Trophoblast cell (in vitro differentiated cells and primary cell): ENCODE results near the gene LRRFIP1.

Experiments
- DNase-seq, 2 donors: peaks; one replicate each; pipeline ENCODE4 v3.0.0-alpha.2; 2016
- H2AFZ ChIP-seq: 2 replicates; pipeline ENCODE4 v1.6.1; 2013; ENCODE audit warnings: low read length, moderate library complexity, mild to moderate bottlenecking; ENCODE audit not compliant: insufficient read depth, poor library complexity
- H2AK5ac ChIP-seq: 2 replicates; pipeline ENCODE4 v1.6.1; 2013; ENCODE audit warnings: mild to moderate bottlenecking, low read length
- H2BK120ac ChIP-seq: 2 replicates; pipeline ENCODE4 v1.6.1; 2013; ENCODE audit warnings: low read length, mild to moderate bottlenecking, moderate library complexity; ENCODE audit not compliant: insufficient read depth, poor library complexity
- H2BK12ac ChIP-seq: 2 replicates; pipeline ENCODE4 v1.6.1; 2013; ENCODE audit warnings: mild to moderate bottlenecking, low read length, moderate library complexity
- H2BK5ac ChIP-seq: 2 replicates; pipeline ENCODE4 v1.6.1; 2013; ENCODE audit warnings: low read length, low read depth, moderate library complexity, mild to moderate bottlenecking; ENCODE audit not compliant: poor library complexity
- H3K14ac ChIP-seq: 2 replicates; pipeline ENCODE4 v1.6.1; 2013; ENCODE audit warnings: mild to moderate bottlenecking, low read length
- H3K18ac ChIP-seq: 2 replicates; pipeline ENCODE4 v1.6.1; 2013; ENCODE audit warnings: mild to moderate bottlenecking, low read length
- H3K23ac ChIP-seq: 2 replicates; pipeline ENCODE4 v1.6.1; 2013; ENCODE audit warnings: low read length
- H3K27ac ChIP-seq: 2 replicates; pipeline ENCODE4 v1.5.1; 2013; ENCODE audit warnings: low read depth, mild to moderate bottlenecking, inconsistent platforms, low read length, moderate library complexity
- H3K27me3 ChIP-seq: 2 replicates; pipeline ENCODE4 v1.6.1; 2013; ENCODE audit warnings: inconsistent platforms, mild to moderate bottlenecking, low read length, moderate library complexity; ENCODE audit not compliant: insufficient read depth
- H3K36me3 ChIP-seq, 2 experiments: 1 replicate in 1 of 2; 2 replicates in 1 of 2; pipeline ENCODE4 v1.6.1; 2013; ENCODE audit warnings: low read length in 2 of 2, mild to moderate bottlenecking in 2 of 2, moderate library complexity in 1 of 2; ENCODE audit not compliant: insufficient read depth in 2 of 2, control insufficient read depth in 1 of 2
- H3K4ac ChIP-seq: 2 replicates; pipeline ENCODE4 v1.6.1; 2013; ENCODE audit warnings: low read depth, mild to moderate bottlenecking, low read length, moderate library complexity
- H3K4me1 ChIP-seq, 2 experiments: 1 replicate in 1 of 2; 2 replicates in 1 of 2; pipeline ENCODE4 v1.6.1; 2013; ENCODE audit warnings: low read length in 2 of 2, mild to moderate bottlenecking in 2 of 2, moderate library complexity in 1 of 2; ENCODE audit not compliant: insufficient read depth in 2 of 2, control insufficient read depth in 1 of 2
- H3K4me2 ChIP-seq: 2 replicates; pipeline ENCODE4 v1.6.1; 2013; ENCODE audit warnings: inconsistent platforms, mild to moderate bottlenecking, low read length, moderate library complexity
- H3K4me3 ChIP-seq: 2 replicates; pipeline ENCODE4 v1.5.1; 2013; ENCODE audit warnings: mild to moderate bottlenecking, low read depth, low read length, inconsistent platforms
- H3K79me1 ChIP-seq: one replicate; pipeline ENCODE4 v1.6.1; 2013; ENCODE audit warnings: low read length
- H3K79me2 ChIP-seq: 2 replicates; pipeline ENCODE4 v1.6.1; 2013; ENCODE audit warnings: low read length, mild to moderate bottlenecking; ENCODE audit not compliant: control insufficient read depth, insufficient read depth, poor library complexity
- H3K9ac ChIP-seq: 2 replicates; pipeline ENCODE4 v1.6.1; 2013; ENCODE audit warnings: mild to moderate bottlenecking, low read length
- H3K9me3 ChIP-seq: 2 replicates; pipeline ENCODE4 v1.6.1; 2013; ENCODE audit warnings: low read depth, mild to moderate bottlenecking, control low read depth, inconsistent platforms, low read length; ENCODE audit not compliant: insufficient read depth
- H4K12ac ChIP-seq: 2 replicates; pipeline ENCODE4 v1.6.1; 2013; ENCODE audit warnings: low read depth, mild to moderate bottlenecking, low read length, moderate library complexity
- H4K8ac ChIP-seq: 2 replicates; pipeline ENCODE4 v1.6.1; 2013; ENCODE audit warnings: low read depth, mild to moderate bottlenecking, low read length, moderate library complexity
- H4K91ac ChIP-seq: one replicate; pipeline ENCODE4 v1.6.1; 2013; ENCODE audit warnings: low read depth, mild to moderate bottlenecking, low read length, moderate library complexity
- WGBS: extraction: QIAGEN DNeasy Blood & Tissue Kit; methylation state at CpG from one replicate; pipeline ENCODE4 v1.1.7; 2013; ENCODE audit warnings: missing lambda C conversion rate; ENCODE audit not compliant: insufficient read length, insufficient coverage; ENCODE audit errors: extremely low coverage; 5-methylcytosine and 5-hydroxymethylcytosine counted together

LRRFIP1 gene

DNA sequence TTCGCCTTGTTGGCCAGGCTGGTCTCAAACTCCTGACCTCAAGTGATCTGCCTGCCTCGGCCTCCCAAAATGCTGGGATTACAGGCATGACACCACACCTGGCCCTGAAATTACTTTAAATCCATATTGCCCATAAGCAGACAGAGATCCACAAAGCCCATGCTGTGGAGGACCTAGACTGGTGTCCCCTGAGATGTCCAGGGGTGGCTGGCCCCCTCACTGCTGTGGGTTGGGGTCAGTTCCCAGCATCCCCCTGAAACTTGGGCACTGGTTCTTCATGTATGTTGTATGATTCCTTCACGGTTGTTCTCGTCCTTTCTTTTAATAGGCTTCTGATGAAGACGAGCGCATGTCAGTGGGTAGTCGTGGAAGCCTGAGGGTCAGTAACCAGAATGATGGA, 93.1 kb downstream of the LRRFIP1 start:
- Histone ChIP-seq H2AFZ (no peak overlapping the region), H2BK120ac (no peak overlapping the region), H3K27ac (no peak overlapping the region), H3K9me3 (no peaks in the 10 kb centered on the region), H3K23ac (no peak overlapping the region), H4K8ac (no peak overlapping the region), H3K79me1 (peaks cover 2% of the 10 kb centered on the region), H3K36me3 (peaks cover 2% of the 10 kb centered on the region in 2 experiments), H4K91ac (no peak overlapping the region), H3K4ac (no peak overlapping the region), H2BK12ac (no peak overlapping the region), H3K4me1 (peaks cover 13 to 17% of the 10 kb centered on the region in 2 experiments), H3K18ac (no peak overlapping the region), H3K14ac (no peak overlapping the region), H3K9ac (no peak overlapping the region), H2AK5ac (no peak overlapping the region), H2BK5ac (no peak overlapping the region), H3K27me3 (no peaks in the 10 kb centered on the region), H3K79me2 (no peaks in the 10 kb centered on the region), H4K12ac (no peak overlapping the region), H3K4me2 (no peak overlapping the region), H3K4me3 (no peak overlapping the region)
- no peak for DNase-seq
- WGBS = no CpG with 5 or more reads among the region's 7 CpGs

DNA sequence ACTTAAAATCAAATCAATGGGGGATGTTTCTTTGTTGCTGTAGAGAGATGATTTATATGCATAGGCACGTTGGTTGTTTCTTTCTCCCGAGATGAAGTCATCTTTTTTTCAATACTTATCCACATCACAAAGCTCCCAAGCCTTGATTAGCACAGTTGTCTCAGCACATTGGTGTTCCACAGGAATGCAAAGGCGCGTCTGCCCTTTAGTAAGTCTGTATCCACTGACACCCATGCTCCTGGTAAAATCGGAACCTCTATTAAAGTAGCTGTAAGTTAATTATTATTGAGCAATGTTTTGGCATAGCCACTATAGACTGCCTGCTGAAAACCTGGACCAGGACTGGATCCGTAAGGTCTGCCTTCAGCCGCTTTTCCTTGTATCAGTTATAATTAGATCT, 93.6 kb downstream of the LRRFIP1 start:
- Histone ChIP-seq H3K27ac (no peak overlapping the region), H3K4me2 (no peak overlapping the region), H3K4ac (no peak overlapping the region), H3K36me3 (peaks cover 2% of the 10 kb centered on the region in 2 experiments), H3K4me1 (peaks cover 10 to 13% of the 10 kb centered on the region in 2 experiments), H3K4me3 (no peak overlapping the region), H3K79me1 (peaks cover 2% of the 10 kb centered on the region), H3K14ac (no peak overlapping the region), H2BK120ac (no peak overlapping the region), H2AFZ (no peak overlapping the region), H3K9me3 (no peaks in the 10 kb centered on the region), H4K8ac (no peak overlapping the region), H2BK12ac (no peak overlapping the region), H3K23ac (no peak overlapping the region), H3K27me3 (no peaks in the 10 kb centered on the region), H4K12ac (no peak overlapping the region), H3K9ac (no peak overlapping the region), H4K91ac (no peak overlapping the region), H3K79me2 (no peaks in the 10 kb centered on the region), H2AK5ac (no peak overlapping the region), H2BK5ac (no peak overlapping the region), H3K18ac (no peak overlapping the region)
- DNase-seq = peak; percentile 63 to 65
- no CpG with 5 or more reads among the region's 7 CpGs for whole genome bisulfite sequencing

DNA sequence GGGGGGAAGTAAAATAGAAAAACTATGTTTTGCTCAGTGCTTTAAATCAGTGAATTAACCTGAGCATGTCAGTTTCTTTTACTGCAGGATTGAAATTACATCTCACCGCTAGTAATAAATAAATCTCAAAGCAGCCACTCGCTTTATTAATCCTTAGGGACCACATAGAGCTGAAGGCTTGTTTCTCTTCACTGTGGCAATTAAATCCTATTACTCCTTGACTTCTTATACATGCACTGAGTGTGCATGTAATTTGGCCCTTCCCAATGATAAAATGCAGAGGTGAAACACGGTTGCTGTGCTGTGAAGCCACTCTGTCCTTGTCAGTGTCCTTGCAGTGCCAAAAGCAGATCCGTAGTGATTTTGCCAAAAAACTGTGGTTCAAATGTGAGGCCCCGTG, 94.1 kb downstream of the LRRFIP1 start:
- no peak overlapping the region for H3K14ac ChIP-seq

DNA sequence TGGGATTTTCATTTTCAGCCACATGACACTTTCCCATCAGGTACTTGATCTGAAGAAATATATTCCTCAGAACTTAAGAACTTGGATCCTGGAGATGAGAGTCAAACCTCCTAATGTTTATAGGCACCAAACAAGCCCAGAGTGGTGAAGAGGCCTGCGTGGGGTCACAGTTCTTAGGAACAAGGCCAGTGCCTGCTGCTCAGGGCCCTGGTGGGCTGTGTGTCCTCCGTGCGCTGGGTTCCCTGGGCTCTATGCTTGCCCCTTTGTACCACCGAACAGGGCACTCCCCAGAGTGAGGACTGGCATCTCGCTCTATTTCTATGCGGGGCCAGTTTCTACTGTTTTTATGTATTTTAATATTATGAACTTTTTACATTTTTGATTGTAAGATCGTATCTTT, 95.2 kb downstream of the LRRFIP1 start:
- Histone ChIP-seq H3K23ac (no peak overlapping the region), H4K91ac (no peak overlapping the region), H3K4me2 (no peak overlapping the region), H3K79me2 (no peaks in the 10 kb centered on the region), H4K12ac (no peak overlapping the region), H2AFZ (no peak overlapping the region), H3K18ac (no peak overlapping the region), H3K9me3 (no peaks in the 10 kb centered on the region), H3K4me1 (peaks cover 8 to 10% of the 10 kb centered on the region in 2 experiments), H3K27me3 (no peaks in the 10 kb centered on the region), H3K79me1 (peaks cover 4% of the 10 kb centered on the region), H2BK120ac (no peak overlapping the region), H2BK12ac (no peak overlapping the region), H3K4me3 (no peak overlapping the region), H3K14ac (no peak overlapping the region), H2BK5ac (no peak overlapping the region), H2AK5ac (no peak overlapping the region), H3K4ac (no peak overlapping the region), H3K9ac (no peak overlapping the region), H4K8ac (no peak overlapping the region), H3K27ac (no peak overlapping the region), H3K36me3 (peaks cover 2% of the 10 kb centered on the region in 2 experiments)
- no CpG with 5 or more reads among the region's 7 CpGs for WGBS
- DNase-seq = no peak

More for the DNA sequence above, 94.1 kb downstream of the LRRFIP1 start:
- Histone ChIP-seq H2BK12ac (no peak overlapping the region), H3K27me3 (no peaks in the 10 kb centered on the region), H2BK5ac (no peak overlapping the region), H4K12ac (no peak overlapping the region), H3K4me2 (no peak overlapping the region), H3K79me1 (peaks cover 2% of the 10 kb centered on the region), H3K4ac (no peak overlapping the region), H3K18ac (no peak overlapping the region), H3K23ac (no peak overlapping the region), H3K36me3 (peaks cover 2% of the 10 kb centered on the region in 2 experiments), H3K4me3 (no peak overlapping the region), H2AK5ac (no peak overlapping the region), H4K8ac (no peak overlapping the region), H3K79me2 (no peaks in the 10 kb centered on the region), H3K9me3 (no peaks in the 10 kb centered on the region), H4K91ac (no peak overlapping the region), H3K27ac (no peak overlapping the region), H2BK120ac (no peak overlapping the region), H3K9ac (no peak overlapping the region), H2AFZ (no peak overlapping the region), H3K4me1 (peaks cover 10 to 13% of the 10 kb centered on the region in 2 experiments)
- DNase-seq = no peak
- no CpG with 5 or more reads among the region's 5 CpGs for WGBS
